ENCODE data around the gene IL22RA1. TPM values are rescaled to one million over a fixed set of nuclear protein-coding genes. Genes with fewer than 3 reads are reported as not detected.

IL22RA1 gene
- total RNA-seq, 1 donor from 2014 or later = 0.24 TPM

DNA sequence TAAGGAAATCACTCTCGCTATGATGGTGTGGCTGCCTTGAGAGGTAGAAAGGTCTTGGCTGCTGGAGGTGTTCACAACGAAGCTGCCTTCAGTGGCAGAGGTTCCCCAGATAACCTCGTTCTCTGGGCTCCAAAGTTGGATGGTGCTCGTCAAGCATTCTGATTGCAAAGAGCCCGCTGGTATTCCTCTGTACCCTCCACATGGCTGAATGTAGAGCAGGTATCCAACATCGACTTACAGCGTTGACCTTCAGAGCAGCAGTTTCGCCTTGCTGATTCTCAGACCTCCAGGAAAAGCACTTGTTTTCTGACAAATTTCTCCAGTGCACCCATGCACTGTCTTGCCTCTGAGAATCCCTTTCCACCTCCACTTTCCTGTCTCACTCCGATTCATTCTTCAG, 4.3 kb upstream of the IL22RA1 start:
- intact Hi-C loops (cut with DNase I) = no loop called here
- DNase-seq (ENCODE audit: missing footprints) = no peak
- no peak for ATAC-seq

DNA sequence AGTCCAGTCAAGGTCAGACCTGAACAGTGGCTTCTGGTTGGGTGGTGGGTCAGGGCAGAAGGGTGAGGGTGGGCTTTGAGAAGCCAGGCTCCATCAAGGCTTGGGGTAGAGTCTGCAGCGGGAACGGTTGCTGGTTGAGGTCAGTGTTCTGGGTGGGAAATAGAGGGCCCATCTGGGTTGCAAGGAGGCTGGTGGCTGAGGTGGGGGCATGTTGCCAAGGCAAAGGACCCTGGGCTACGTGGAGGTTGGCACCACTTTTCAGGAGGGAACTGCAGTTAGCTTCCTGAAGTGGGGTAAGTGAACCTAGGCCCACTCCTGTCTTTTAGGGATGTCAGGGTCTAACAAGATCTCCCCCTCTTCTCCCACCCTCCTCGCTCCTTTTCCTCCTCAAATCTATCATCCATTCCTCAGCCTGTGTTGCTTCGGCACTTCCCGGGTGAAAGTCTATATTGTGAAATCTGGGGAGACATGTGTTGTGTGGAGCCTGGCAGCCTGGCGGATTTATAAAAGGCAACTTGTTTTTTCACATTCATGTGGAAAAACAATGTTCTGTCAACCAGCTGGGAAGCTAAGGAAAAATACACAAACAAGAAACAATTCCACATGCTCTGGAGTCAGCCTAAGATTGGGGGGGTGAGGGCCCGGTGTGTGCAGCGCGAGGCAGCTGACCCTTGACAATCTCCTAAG, 1.5 kb downstream of the IL22RA1 start:
- DNase-seq (ENCODE audit: missing footprints) = no peak
- intact Hi-C loops (cut with DNase I) = no loop called here
- ATAC-seq = no peak

GRCh38 chr1:24140741-24141181, 2.2 kb downstream of the IL22RA1 start:
- intact Hi-C loops (cut with DNase I) = no loop called here
- ATAC-seq (no peak), DNase-seq (ENCODE audit: missing footprints) (no peak)

- intact Hi-C loops (cut with DNase I) = no loop called here
- ATAC-seq = no peak
- no peak for DNase-seq (ENCODE audit: missing footprints)
These were observed 3.0 kb downstream of the IL22RA1 start for GRCh38 chr1:24139841-24140425.

DNA sequence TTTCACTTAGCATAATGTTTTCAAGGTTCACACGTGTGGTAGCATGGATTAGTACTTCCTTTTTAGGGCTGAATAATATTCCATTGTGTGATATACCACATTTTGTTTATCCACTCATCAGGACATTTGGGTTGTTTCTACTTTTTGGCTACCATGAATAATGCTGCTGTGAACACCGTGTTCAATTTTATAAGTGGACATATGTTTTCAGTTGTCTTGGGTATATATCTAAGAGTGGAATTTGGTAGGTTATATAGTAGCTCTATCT, 3.8 kb downstream of the IL22RA1 start:
- DNase-seq (ENCODE audit: missing footprints) (no peak), ATAC-seq (no peak)
- intact Hi-C loops (cut with DNase I) = no loop called here

DNA sequence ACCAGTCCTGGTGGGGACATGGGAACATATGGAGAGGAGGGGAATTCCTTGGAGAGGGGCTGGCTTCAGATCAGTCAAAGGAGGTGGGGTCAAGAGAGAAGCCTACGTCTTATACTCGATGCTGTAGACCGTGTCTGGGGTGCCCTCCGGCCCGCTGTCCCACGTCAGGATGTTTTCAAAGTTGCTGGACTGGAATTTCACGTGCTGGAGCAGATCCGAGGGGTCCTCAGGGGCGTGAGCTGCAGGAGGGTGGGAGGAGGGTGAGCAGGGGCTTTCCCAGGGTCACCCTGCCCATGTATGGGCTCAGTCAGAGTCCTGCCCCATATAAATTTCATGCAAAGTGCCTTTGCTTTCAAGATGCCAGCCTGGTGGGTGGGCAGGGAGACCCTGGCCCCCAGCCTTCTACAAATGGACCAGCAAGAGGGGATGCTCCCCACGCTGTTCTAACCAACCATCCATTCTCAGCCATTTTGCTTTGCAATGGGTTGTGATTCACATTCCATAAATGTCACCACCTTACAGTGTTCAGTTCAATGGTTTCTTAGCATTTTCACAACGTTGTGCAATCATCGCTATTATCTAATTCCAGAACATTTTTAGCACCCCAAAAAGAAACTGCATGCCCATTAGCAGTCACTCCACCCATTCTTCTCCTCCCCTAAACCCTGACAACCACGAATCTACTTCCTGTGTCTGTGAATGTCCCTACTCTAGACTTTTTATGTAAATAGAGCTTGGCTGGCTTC, 4.3 kb downstream of the IL22RA1 start:
- intact Hi-C loops (cut with DNase I) = no loop called here
- DNase-seq (ENCODE audit: missing footprints) (no peak), ATAC-seq (no peak)

DNA sequence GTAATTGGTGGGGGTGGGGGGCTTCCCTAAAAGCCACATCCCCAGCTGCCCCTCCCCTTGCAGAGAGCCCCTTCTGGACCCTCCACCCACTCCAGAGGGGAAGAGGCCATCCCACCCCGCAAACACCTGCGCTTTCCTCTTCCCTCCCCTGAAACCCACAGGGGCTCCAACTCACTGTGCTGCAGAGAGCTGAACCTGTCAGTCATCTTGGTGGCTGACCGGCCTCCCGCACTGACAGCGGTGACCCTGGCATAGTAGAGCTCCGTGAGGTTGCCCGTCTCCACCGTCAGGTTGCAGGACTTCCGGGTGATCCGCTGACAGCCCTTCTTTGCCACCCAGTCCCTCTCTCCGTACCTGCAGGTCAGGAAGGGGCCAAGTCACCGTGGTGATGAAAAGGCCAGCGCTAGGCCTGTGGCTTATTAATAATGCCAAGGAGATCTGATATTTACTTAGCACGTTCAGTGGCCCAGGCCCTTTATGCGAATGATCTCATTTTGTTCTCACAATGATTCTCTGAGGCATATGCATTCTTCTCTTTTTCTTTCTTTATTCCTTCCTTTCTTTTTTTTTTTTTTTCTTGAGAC, 5.9 kb downstream of the IL22RA1 start:
- DNase-seq (ENCODE audit: missing footprints) (no peak), ATAC-seq (no peak)
- intact Hi-C loops (cut with DNase I) = no loop called here

GRCh38 chr1:24134376-24134775, 8.6 kb downstream of the IL22RA1 start:
- intact Hi-C loops (cut with DNase I) = no loop called here
- ATAC-seq = no peak
- no peak for DNase-seq (ENCODE audit: missing footprints)

- intact Hi-C loops (cut with DNase I) = no loop called here
- no peak for DNase-seq (ENCODE audit: missing footprints)
- ATAC-seq = no peak
These were observed 9.1 kb downstream of the IL22RA1 start for GRCh38 chr1:24133819-24134218.

DNA sequence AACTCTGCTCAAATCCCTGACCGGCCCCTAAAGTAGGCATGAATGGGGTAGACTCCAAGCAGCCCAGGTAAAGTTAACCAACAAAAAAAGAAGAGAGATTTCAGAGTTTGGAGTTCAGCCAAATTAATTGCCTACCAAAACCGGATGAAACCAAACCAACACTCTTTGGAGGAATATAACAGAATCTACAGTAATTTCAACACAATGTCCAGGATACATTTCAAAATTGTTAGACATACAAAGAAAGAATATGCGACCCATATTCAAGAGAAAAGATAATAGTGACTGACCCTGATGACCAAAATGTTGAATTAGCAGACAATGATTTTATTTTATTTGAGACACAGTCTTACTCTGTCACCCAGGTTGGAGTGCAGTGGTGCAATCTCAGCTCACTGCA, 12.6 kb downstream of the IL22RA1 start:
- no peak for ATAC-seq
- intact Hi-C loops (cut with DNase I) = no loop called here
- DNase-seq (ENCODE audit: missing footprints) = no peak

GRCh38 chr1:24127801-24128363, 15.1 kb downstream of the IL22RA1 start:
- DNase-seq (ENCODE audit: missing footprints) (no peak), ATAC-seq (no peak)
- intact Hi-C loops (cut with DNase I) = no loop called here

DNA sequence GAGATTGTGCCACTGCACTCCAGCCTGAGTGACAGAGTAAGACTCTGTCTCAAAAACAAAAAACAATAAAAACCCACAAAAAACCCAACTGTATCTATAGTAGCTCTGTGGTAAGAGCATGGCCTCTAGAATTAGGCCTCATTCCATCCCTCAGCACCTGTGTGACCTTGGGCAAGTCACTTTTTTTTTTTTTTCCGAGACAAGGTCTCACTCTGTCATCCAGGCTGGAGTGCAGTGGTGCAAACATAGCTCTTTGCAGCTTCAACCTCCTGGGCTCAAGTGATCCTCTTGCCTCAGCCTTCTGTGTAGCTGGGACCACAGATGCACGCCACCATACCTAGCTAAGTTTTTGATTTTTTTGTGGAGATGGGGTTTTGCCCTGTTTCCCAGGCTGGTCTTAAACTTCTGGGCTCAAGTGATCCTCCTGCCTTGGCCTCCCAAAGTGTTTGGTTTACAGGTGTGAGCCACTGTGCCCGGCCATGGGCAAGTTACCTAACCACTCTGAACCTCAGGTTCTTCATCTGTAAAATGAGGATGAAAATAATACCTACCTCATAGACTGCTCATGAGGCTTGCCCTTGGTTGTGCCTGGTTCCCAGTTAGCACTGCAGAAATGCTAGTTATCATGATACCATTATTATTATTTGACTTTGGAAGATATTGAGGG, 15.7 kb downstream of the IL22RA1 start:
- intact Hi-C loops (cut with DNase I) = no loop called here
- DNase-seq (ENCODE audit: missing footprints) (no peak), ATAC-seq (no peak)

GRCh38 chr1:24126672-24127023, 16.3 kb downstream of the IL22RA1 start:
- no peak for ATAC-seq
- no peak for DNase-seq (ENCODE audit: missing footprints)
- intact Hi-C loops (cut with DNase I) = no loop called here

DNA sequence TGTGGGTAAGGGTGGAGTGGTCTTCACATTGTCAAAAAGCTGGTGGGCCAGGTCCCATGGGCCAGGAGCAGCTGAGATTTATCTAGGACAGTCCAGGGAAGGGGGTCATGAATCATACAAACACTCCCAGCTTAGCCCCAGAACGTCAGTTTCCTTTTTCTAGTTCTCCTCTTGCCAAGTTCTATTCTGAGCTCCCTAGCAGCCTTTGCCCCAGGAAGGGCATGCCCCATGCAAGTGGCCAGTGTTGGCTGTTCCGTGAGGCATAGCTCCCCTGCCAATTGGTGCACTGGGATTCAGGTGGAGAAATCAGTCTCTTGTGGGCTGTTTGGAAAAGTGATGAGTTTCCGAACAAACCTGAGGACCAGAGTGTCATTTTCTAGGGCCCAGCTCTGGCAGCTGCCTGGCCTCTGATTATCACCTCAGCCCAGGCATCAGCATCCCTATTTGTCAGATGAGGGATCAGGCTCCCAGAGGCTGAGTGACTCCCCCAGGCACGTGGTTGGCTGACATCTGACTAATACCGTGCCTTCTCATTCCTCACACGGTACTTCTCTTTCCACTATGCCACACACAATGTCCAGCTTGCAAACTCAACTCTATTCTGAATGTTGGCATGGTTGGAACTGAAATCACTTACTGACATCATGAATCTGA, 16.8 kb downstream of the IL22RA1 start:
- ATAC-seq (peak; percentile 70), DNase-seq (ENCODE audit: missing footprints) (no peak)
- intact Hi-C loops (cut with DNase I) = no loop called here

DNA sequence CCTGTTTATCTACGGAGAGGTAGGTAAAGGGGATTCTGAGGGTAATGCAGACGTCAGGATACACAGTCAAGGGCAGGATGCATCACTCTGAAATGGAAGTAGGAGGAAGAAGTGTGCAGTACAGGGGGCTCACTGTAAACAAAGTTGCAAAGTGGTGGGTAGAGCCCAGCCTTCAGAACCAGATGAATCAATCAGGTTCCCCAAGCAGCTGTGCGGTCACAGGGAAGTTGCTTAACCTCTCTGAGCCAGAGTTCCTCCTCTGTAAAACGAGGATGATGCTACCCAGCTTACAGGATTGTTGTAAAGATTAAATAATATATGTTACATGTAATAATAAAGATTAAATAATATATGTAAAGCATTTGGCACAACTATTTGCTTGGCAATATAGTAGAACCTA, 17.5 kb downstream of the IL22RA1 start:
- ATAC-seq = no peak
- no peak for DNase-seq (ENCODE audit: missing footprints)
- intact Hi-C loops (cut with DNase I) = no loop called here

GRCh38 chr1:24124980-24125379, 18.0 kb downstream of the IL22RA1 start:
- intact Hi-C loops (cut with DNase I) = no loop called here
- no peak for DNase-seq (ENCODE audit: missing footprints)
- no peak for ATAC-seq

DNA sequence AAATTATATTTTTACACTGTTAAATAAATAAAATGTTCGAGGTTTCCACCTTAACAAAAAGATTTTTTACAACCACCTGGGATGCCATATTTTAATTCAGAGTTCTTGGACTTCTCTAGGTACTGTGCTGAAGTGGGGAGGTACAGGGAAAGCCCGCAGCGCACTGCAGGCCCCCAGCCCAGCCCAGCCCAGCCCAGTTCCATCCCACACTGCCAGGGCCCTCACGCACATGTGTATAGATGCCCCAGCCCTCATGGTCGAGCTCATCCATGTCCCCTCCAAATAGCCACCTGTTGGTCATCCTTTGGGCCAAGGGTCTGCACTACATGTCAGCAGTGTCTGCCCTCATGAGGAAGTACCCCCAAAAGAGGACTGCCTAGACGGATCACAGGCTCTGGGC, 19.3 kb downstream of the IL22RA1 start:
- DNase-seq (ENCODE audit: missing footprints) = no peak
- intact Hi-C loops (cut with DNase I) = no loop called here

DNA sequence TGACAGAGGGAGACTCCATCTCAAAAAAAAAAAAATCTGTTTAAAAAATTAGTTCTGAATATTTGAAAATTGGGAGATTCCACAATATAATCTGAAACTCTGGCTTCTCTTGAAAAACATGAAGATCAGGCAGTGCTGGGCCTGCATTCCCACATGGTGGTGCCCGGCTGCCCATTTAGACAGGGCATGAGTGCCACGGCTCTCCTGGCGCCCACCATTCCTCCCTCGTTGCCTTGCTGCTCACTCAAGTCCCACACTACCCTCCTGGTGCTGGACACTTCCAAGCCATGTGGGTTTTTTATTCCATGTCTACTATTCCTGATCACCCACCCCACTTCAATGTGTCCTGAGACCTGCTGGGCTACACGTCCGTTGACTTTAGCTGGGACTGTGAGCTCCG, 20.2 kb downstream of the IL22RA1 start:
- DNase-seq (ENCODE audit: missing footprints) = no peak
- no peak for ATAC-seq
- intact Hi-C loops (cut with DNase I) = no loop called here

More for the DNA sequence above, 19.3 kb downstream of the IL22RA1 start:
- no peak for ATAC-seq

- DNase-seq (ENCODE audit: missing footprints) (no peak), ATAC-seq (no peak)
- intact Hi-C loops (cut with DNase I) = no loop called here
These were observed 21.5 kb downstream of the IL22RA1 start for GRCh38 chr1:24121406-24121805.

Data from Right ventricle myocardium inferior (tissue), 1 donor.